GM12891 (cell line): ENCODE results near the gene ZFAND3.

Experiments
- PAX5 ChIP-seq: IDR thresholded peaks from 2 replicates; pipeline ENCODE4 v1.6.1; 2011; ENCODE audit warnings: low read length, moderate library complexity, mild to moderate bottlenecking; ENCODE audit not compliant: insufficient read depth, severe bottlenecking
- POLR2A ChIP-seq: IDR thresholded peaks from 2 replicates; pipeline ENCODE4 v1.6.1; 2011; ENCODE audit warnings: low read depth, low read length, control low read depth
- POLR2AphosphoS5 ChIP-seq: IDR thresholded peaks from 2 replicates; pipeline ENCODE4 v1.6.1; 2011; ENCODE audit warnings: low read depth, low read length, control low read depth
- POU2F2 ChIP-seq: IDR thresholded peaks from 2 replicates; pipeline ENCODE4 v1.6.1; 2011; ENCODE audit warnings: low read depth, mild to moderate bottlenecking, control low read depth, low read length, moderate library complexity
- SPI1 ChIP-seq: IDR thresholded peaks from 2 replicates; pipeline ENCODE4 v1.6.1; 2011; ENCODE audit warnings: low read depth, low read length, control low read depth
- TAF1 ChIP-seq: IDR thresholded peaks from 2 replicates; pipeline ENCODE4 v1.6.1; 2011; ENCODE audit warnings: low read depth, low read length, control low read depth

DNA sequence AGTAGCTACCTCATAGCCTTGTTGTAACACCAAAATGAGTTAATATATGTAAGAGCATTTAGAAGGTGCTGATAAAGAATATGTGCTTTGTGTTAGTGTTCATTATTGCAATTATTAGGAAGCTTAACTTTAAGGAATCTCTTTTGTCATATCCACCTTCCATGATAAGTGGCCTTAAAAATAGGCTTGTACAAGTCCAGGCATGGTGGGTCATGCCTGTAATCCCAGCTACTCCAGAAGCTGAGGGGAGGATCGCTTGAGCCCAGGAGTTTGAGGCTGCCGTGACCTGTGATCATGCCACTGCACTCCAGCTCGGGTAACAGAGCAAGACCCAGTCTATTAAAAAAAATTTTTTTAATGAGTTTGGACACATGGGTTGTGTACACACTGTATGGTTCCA is 285.5 kb downstream of the ZFAND3 start:
- TF ChIP-seq POLR2A = no peak
- TF ChIP-seq POLR2AphosphoS5 = no peak
- TF ChIP-seq TAF1 = no peak
- TF ChIP-seq SPI1 = no peak
- TF ChIP-seq POU2F2 = no peak
- TF ChIP-seq PAX5 = no peak
